Measurements from ENCODE around the gene IFT43.

DNA sequence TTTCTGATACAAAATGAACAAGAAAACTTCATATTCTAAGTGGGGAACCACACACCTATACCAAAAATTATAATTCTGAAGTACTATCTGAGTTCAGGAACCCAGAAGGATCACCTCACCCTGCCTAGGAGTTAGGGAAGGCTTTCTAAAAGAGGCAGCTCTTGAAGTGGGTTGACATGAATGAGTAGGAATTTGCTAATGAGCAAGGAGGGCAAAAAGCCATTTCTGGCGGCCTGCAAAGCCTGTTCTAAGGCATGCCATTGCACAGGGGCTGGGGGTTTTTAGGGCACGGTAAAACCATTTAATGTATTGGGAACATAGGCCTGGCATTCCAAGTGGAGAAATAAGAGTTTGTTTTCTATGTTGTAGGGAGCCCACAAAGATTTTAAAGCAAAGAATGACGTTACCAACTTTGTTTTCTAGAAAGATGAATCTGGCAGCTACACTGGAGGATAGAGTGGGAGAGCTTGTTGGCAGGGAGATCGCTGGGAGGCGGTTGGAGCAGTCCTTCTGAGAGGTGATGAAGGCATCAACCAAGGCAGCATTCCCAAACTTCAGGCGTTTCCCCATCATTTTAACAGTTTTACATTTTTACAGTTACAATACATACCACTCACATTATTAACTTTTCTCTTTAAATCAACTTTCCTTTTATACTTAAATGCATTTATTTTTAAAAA, 14.1 kb downstream of the IFT43 start:
- TF ChIP-seq CTCF (IDR thresholded peaks at IDR 0.05) (no peak), TCF7L2 (IDR thresholded peaks at IDR 0.05; ENCODE audit: low read depth, low read length) (no peak), REST (IDR thresholded peaks at IDR 0.05; ENCODE audit: insufficient read depth in 1 of 2, low read depth in 2 of 2, low read length in 1 of 2) (no peak), POLR2AphosphoS5 (IDR thresholded peaks at IDR 0.05; ENCODE audit: low read depth, low read length) (no peak), SIN3A (IDR thresholded peaks at IDR 0.05; ENCODE audit: borderline replicate concordance, insufficient read depth, low read depth, low read length) (no peak)

All from Panc1 (cell line).